Stimulated activated CD8-positive, alpha-beta memory T cell treated with anti-CD3 and anti-CD28 coated beads, Interleukin-2, amount 100 ng/mL, for 48 hours (primary cell): Measurements from ENCODE around the gene UST.

Experiments used
- DNase-seq, 2 donors: peaks; one replicate each; pipeline ENCODE4 v3.0.0-alpha.2; 2020; ENCODE audit warnings: low read depth in 2 of 2

Gene UST

GRCh38 chr6:148803979-148804378 lies 57.1 kb downstream of the UST start:
- no peak for DNase-seq

- DNase-seq: no peak
These were observed 58.9 kb downstream of the UST start for GRCh38 chr6:148805777-148806176.

- no peak for DNase-seq
These were observed 61.0 kb downstream of the UST start for GRCh38 chr6:148807784-148808183.

- no peak for DNase-seq
These were observed 62.0 kb downstream of the UST start for GRCh38 chr6:148808786-148809304.

DNA sequence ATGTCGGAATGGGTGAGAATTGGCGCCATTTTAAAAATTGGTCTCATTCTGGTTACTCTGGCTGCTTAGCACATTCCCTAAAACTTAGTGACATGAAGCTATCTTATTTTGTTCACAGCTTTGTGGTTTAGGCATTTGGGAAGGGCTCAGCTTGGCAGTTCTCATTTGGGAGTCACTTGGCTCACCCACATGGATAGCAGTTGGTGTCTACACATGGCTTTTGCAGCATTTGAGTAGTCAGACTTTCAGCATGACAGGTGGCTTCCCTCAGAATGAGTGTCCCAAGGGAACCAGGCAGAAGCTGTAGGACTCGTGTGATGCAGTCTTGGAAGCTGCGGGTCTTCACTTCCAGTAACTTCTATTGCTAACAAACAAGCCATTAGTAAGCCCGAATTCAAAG lies 64.6 kb downstream of the UST start:
- no peak for DNase-seq

DNA sequence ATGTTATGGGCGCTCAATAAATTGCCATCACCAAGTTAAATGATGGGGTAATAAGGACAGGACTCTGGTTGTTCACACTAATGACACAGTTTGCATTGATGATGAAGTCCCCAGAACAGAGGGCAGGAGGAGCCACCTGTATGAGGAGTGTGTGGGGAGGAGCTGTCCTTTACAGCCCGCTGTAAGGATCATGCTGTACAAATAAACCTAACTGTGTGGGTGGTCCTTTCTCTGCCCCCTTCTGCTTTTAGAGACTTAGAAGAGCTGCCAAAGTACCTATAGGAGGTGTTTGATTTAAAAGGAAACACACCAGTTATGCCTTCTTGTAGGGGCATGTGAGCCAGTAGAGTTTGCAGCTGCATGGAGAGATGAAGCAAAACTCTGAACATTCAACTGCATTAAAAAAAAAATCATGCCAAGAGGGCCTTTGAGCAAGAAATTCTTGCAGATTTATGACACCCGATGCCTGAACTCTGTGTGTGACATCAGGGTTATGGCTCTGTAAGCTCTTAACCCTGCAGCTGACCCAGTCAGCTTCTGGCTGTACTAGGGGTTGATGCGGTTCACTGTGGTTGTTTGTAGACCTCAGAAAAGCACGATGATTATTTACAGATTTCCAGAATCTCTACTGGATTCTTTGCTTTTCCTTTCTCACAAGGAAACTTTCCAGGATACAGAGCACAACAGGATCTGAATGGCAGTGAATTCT lies 67.4 kb downstream of the UST start:
- no peak for DNase-seq

GRCh38 chr6:148814869-148815268 lies 68.0 kb downstream of the UST start:
- DNase-seq: no peak

DNA sequence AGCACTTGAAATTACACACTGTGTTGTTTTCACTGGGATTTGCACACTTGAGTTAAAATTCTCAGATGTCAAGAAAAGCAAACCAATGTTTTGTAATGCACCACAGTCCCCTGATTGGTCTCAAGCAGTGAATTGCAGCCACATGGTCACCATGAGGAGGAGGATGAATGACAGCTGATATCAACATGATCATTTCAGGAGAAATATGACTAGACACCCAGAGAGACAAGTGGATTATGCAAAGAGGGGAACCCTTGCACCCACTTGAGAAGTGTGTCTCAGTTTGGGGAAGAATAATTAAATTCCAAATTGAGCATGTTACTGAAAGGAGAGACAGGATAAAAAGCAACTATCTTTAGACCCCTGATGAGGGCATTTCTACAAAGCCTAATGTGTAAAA lies 69.3 kb downstream of the UST start:
- no peak for DNase-seq

- DNase-seq: no peak
These were observed 70.9 kb downstream of the UST start for GRCh38 chr6:148817689-148818088.

DNA sequence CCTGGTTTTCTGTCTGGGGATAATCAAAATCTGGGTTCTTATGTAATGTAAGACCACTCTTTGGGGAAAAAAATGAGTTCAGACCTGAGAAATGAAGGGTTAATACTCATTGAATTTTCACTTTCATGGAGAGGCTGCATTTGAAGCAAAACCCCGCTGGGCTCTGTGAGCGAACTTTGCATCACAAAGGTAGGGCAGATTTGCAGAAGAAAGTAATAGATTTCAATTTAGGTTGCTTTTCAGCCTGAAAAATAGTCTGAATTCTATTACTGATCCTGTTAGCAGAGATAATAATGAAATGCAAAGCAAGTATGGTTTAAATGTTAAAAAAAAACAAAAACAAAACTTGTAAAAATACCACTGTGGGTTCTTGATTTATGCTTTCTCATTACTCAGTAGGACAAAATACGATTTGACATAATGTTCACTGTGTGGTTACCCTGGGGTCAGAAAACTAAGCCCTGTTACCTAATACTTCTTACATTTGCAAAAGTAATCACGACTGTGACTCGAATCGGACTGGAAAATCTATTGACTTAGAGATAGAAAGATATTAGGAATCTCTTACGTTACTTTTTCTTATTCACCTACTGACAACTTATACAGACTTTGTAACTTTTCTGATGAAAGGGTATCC lies 72.2 kb downstream of the UST start:
- DNase-seq: no peak

- no peak for DNase-seq
These were observed 73.0 kb downstream of the UST start for GRCh38 chr6:148819852-148820251.

DNA sequence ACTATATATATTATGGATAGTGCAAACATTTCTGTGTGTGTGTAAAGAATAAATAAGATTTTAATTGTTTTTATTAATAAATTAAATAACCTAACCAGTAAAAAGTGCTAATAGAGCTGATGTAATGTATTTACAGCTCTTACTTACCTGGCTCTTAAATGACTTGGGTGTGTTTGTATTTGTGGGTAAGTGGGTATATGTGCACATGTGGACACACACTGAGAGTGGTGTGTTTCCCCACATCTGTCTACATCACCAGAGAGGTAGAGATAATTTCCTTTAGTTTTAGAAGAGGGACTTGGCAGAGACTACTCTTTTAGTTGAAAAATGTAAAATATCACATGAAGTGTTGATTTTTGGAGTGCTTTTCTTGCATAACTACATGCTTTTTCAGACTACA lies 76.0 kb downstream of the UST start:
- DNase-seq: no peak

DNA sequence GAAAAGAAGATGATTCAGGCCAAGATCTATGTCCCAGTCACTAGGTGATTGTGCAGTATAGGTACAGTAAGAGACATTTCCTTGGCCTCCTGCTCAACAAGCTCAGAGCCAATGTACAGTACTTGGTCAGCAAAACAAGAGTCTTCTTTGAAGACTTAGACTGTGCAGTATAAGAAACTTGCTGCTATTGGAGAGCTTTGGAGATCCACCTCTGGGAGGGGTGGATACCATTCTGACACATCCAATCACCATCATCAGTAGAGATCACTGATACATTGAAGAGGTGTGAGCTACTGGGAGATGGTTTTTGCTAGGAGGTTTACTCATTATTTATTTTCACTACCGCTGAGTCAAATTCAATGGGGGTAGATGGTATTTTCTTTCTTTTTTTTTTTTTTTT lies 77.5 kb downstream of the UST start:
- DNase-seq: no peak

DNA sequence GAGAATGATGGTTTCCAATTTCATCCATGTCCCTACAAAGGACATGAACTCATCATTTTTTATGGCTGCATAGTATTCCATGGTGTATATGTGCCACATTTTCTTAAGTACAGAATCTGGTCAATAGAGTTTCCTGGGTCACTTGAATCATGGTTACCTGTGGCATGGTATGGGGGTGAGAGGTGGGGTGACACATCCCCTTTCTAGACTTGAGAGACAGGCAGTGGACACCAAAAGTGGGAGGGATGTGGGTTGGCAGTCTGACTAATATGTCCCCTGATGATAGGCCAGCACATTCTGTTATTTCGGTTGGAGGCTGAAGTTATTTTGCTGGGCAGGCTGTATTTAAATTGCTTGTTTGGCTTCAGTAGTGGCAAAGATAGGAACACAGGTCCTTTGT lies 78.1 kb downstream of the UST start:
- DNase-seq: no peak

DNA sequence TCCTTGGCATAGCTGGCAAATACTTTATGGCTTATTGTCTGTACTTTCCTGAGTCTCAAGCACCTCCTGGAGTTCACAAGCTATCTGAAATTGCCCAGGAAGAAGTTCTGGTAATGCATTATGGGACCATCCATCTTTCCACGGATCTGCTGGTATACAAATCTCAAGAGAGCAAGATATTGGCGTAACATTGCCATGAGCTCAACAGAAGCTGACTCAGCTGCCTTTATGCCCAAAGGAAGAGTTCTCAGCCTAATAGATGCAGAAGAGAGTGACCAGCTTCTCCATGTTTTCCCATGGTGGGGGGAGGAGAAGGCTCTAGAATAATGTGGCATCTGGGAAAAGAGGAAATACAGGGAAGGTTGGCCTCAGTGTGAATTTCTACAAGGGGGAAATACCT lies 78.7 kb downstream of the UST start:
- no peak for DNase-seq

GRCh38 chr6:148827416-148828045 lies 80.7 kb downstream of the UST start:
- no peak for DNase-seq

DNA sequence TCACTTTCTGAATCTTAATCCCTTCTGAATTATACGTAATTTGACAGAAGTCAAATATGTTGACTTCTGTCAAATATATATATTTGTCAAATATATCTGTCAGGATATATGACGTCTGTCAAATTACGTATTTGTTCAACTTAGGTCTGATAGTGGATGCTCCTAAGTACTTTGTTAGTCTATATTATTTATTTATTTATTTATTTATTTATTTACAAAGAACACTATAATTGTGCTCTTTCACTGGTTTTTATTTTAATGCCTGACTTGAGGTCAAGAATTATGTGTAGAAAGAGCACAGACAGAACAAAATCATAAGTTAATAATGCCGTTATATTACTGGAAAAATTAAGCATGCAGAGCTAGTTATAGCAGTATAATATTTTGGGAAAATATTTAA lies 81.2 kb downstream of the UST start:
- DNase-seq: no peak

DNA sequence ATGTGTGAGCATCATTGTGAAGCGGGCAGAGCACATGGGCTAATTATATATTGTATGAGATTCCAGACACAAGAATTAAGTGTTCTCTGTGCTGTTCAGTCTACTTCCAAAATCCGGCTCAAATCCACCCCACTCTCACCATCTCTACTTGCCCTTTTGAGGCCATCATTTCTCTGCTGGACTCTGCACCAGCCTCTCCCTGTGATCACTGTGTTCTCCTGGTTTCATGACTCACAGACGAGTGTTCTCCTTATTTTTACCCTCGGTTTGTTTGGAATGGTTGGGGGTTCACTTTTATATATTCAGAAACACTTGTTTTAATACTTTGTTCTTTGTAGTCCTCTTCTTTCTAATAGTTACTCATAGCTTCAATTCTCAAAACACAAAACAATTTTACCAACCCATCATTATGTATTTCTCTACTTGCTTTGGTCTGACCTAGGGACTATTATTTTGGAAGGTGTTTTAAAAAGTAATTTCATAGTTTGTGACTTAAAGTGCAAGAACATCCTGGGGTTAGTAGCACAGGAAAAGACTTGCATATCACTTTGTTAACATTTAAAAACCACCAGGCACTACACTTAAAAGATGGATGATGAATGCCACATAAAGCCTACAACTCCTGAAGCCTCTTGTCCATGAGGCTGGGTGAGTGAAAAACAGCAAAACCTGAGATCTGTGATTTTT lies 82.7 kb downstream of the UST start:
- no peak for DNase-seq

DNA sequence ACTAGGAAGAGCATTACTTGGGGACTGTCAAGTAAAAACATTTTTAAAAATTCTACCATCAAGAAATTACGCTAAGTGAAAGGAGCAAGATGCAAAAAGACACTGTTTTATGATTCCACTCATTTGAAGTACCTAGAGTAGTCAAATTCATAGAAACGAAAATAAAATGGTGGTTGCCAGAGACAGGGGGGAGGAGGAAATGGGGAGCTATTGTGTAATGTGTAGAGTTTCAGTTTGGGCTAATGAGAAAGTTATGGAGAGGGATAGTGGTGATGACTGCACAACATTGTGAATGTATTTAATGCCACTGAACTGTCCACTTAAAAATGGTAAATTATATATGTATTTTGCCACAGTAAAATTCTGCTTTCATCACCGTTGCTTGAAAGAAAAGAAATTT lies 83.8 kb downstream of the UST start:
- no peak for DNase-seq

DNA sequence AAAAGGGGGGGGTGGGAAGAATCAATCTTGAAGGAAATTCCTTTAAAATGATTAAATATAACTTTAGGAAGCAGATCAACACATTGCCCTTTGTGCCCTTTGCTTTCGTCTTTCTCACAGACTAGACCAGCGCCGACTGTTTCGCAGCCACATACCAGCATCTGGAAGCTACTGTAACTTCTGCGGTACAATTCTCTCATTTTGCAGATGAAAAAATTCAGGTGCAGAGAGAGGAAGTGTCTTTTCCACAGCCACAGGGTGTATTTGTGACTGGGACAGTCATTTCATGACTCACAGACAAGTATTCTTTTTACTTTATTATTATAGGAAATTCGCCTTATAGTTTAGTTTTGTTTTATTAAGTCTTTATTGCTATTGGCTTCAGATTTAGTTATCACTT lies 84.2 kb downstream of the UST start:
- no peak for DNase-seq

DNA sequence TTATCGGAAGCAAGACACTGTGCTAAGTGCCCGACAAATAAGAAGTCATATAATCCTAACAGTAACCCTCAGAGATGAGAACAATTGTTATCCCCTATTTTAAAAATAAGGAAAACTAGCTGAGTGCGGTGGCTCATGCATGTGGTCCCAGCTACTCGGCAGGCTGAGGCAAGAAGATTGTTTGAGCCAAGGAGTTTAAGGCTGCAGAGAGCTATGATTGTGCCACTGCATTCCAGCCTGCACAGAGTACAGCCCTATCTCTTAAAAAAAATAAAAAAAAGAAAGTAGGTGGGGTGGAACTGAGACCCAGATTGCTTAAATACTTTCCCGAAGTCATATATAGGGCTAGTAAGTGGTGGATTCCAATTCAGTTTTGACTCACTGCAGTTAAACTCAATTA lies 84.7 kb downstream of the UST start:
- DNase-seq: no peak

DNA sequence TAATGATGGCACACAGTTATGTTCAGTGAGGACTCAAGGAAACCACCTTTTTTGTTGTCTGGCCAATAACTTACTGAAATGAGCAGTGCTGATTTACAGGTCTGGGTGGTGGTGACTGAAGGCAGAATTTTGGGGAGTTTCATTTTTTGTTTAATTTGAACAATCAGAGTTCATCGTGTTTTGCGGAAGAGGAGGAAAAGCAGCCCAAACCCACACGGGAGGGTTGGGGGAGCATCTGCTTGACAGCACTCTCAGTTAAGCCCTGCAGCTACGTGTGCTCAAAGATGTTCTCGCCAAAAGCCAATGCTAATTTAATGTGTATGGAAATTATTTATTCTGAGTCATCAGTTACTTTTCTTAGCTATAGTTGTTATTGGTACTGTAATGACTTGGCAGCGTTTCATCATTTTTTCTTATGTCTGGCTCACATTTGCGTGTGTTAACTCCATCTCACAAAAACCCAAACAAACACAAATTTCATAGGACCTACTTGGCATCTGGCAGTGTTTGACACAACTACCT lies 89.2 kb downstream of the UST start:
- DNase-seq: no peak
